K562 (cell line): ENCODE data around the gene VIM.

Experiments
- CLOCK ChIP-seq: fragments of 250-450 bp; sonication (Bioruptor Pico); IDR thresholded peaks from 2 replicates; pipeline ENCODE4 v1.4.0; 2020; ENCODE audit warnings: mild to moderate bottlenecking, moderate library complexity, borderline replicate concordance
- EP300 ChIP-seq: IDR thresholded peaks from 2 replicates; pipeline ENCODE4 v1.6.1; 2012; ENCODE audit warnings: low read length, improper control_type of control experiment
- EWSR1 ChIP-seq: fragments of 450-650 bp; IDR thresholded peaks from 2 replicates; pipeline ENCODE4 v1.6.1; 2018; ENCODE audit warnings: borderline replicate concordance, mild to moderate bottlenecking, low read depth, moderate library complexity; ENCODE audit not compliant: partially characterized antibody
- SMARCE1 ChIP-seq: fragments of 450-650 bp; IDR thresholded peaks from 2 replicates; pipeline ENCODE4 v1.7.1; 2016; ENCODE audit warnings: mild to moderate bottlenecking

- TF ChIP-seq EWSR1 (no peak), SMARCE1 (no peak), EP300 (no peak), CLOCK (CRISPR knock-in tag) (no peak)
These were observed 5.7 kb upstream of the VIM start for GRCh38 chr10:17222329-17222728.
